ENCODE measurements around the gene PRRC2A.

- no peak for TF ChIP-seq EZH2 (optimal IDR thresholded peaks at IDR 0.05; ENCODE audit: low read depth, low read length)
- no peak for TF ChIP-seq CTCF (IDR thresholded peaks at IDR 0.05; ENCODE audit: low read length)
- TF ChIP-seq EZH2phosphoT487 (IDR thresholded peaks at IDR 0.05; ENCODE audit: low read length): no peak
These were observed 4.8 kb upstream of the PRRC2A start for GRCh38 chr6:31615748-31616147.
